GM18498 (cell line): Measurements from ENCODE around the gene POLR2I.
"Not testable (repeated sequence)": the region's sequence is repeated elsewhere in the genome, so short reads cannot be mapped to it uniquely, and the experiment has no call there.

Experiments used
- ATAC-seq: cut with Tn5 transposase; IDR thresholded peaks from one replicate; pipeline ENCODE4 v1.9.1; 2021; ENCODE audit warnings: mild to moderate bottlenecking, moderate library complexity; ENCODE audit not compliant: unreplicated experiment

The POLR2I gene

GRCh38 chr19:36134867-36135266, 20.2 kb upstream of the POLR2I start:
- not testable (repeated sequence) for ATAC-seq

GRCh38 chr19:36131221-36131620, 16.5 kb upstream of the POLR2I start:
- ATAC-seq: not testable (repeated sequence)

- ATAC-seq: peak; percentile 7
Measured at GRCh38 chr19:36128392-36128736, 13.7 kb upstream of the POLR2I start.

GRCh38 chr19:36125557-36125956, 10.9 kb upstream of the POLR2I start:
- no peak for ATAC-seq

- ATAC-seq: no peak
Measured at GRCh38 chr19:36121486-36122124, 6.9 kb upstream of the POLR2I start.

- ATAC-seq: no peak
Measured at GRCh38 chr19:36120984-36121358, 6.3 kb upstream of the POLR2I start.

- no peak for ATAC-seq
Measured at GRCh38 chr19:36120092-36120983, 5.7 kb upstream of the POLR2I start.

GRCh38 chr19:36116344-36116637, 1.6 kb upstream of the POLR2I start:
- ATAC-seq: no peak

- peak; percentile 41 for ATAC-seq
Measured at GRCh38 chr19:36115453-36116343, 1.0 kb upstream of the POLR2I start, which contains the start of gene TBCB. Gene TBCB, plus strand, starts transcription at chr19:36115468. Its CDS starts 93 bp downstream, at chr19:36115561.

GRCh38 chr19:36113894-36114720, 568 bp downstream of the POLR2I start:
- ATAC-seq: no peak

GRCh38 chr19:36113425-36113824, 1.2 kb downstream of the POLR2I start:
- no peak for ATAC-seq

GRCh38 chr19:36112678-36113077, 2.0 kb downstream of the POLR2I start:
- no peak for ATAC-seq

- ATAC-seq: no peak
Measured at GRCh38 chr19:36111200-36111539, 3.5 kb downstream of the POLR2I start.

- ATAC-seq: no peak
Measured at GRCh38 chr19:36110487-36111199, 4.0 kb downstream of the POLR2I start, which contains the start of gene OVOL3. Gene OVOL3, plus strand, starts transcription at chr19:36111143. Its CDS starts 60 bp downstream, at chr19:36111203.

- ATAC-seq: no peak
Measured at GRCh38 chr19:36108684-36109083, 6.0 kb downstream of the POLR2I start.

- no peak for ATAC-seq
Measured at GRCh38 chr19:36106991-36107390, 7.7 kb downstream of the POLR2I start.

- ATAC-seq: no peak
Measured at GRCh38 chr19:36106441-36106840, 8.2 kb downstream of the POLR2I start.

GRCh38 chr19:36103842-36104552, 10.7 kb downstream of the POLR2I start:
- no peak for ATAC-seq

GRCh38 chr19:36103040-36103626, 11.5 kb downstream of the POLR2I start:
- no peak for ATAC-seq
